GM19324 (cell line): ENCODE data around the gene RSRC1.
"Not testable (repeated sequence)": the region's sequence is repeated elsewhere in the genome, so short reads cannot be mapped to it uniquely, and the experiment has no call there.

Source experiments
- ATAC-seq: cut with Tn5 transposase; IDR thresholded peaks from one replicate; pipeline ENCODE4 v1.9.1; 2021; ENCODE audit warnings: mild to moderate bottlenecking, moderate library complexity; ENCODE audit not compliant: unreplicated experiment, low FRiP score

RSRC1 gene

GRCh38 chr3:158495398-158495902, 385.6 kb downstream of the RSRC1 start:
- not testable (repeated sequence) for ATAC-seq

GRCh38 chr3:158505117-158505516, 395.2 kb downstream of the RSRC1 start:
- ATAC-seq = no peak

- ATAC-seq = no peak
These were observed 396.6 kb downstream of the RSRC1 start for GRCh38 chr3:158506456-158506855.

GRCh38 chr3:158508481-158508880, 398.6 kb downstream of the RSRC1 start:
- no peak for ATAC-seq

- no peak for ATAC-seq
These were observed 400.0 kb downstream of the RSRC1 start for GRCh38 chr3:158509891-158510290.

GRCh38 chr3:158516729-158517128, 406.8 kb downstream of the RSRC1 start:
- not testable (repeated sequence) for ATAC-seq

- ATAC-seq = no peak
These were observed 409.9 kb downstream of the RSRC1 start for GRCh38 chr3:158519776-158520175.

GRCh38 chr3:158520433-158520832, 410.5 kb downstream of the RSRC1 start:
- ATAC-seq = no peak

- ATAC-seq = no peak
These were observed 412.6 kb downstream of the RSRC1 start for GRCh38 chr3:158522221-158523136.

- ATAC-seq = no peak
These were observed 418.3 kb downstream of the RSRC1 start for GRCh38 chr3:158528076-158528674.

- ATAC-seq = no peak
These were observed 421.4 kb downstream of the RSRC1 start for GRCh38 chr3:158531334-158531733.

- no peak for ATAC-seq
These were observed 422.3 kb downstream of the RSRC1 start for GRCh38 chr3:158532099-158532734.

- no peak for ATAC-seq
These were observed 426.0 kb downstream of the RSRC1 start for GRCh38 chr3:158535918-158536317.

- no peak for ATAC-seq
These were observed 429.6 kb downstream of the RSRC1 start for GRCh38 chr3:158539414-158540014.

GRCh38 chr3:158540066-158540465, 430.2 kb downstream of the RSRC1 start:
- ATAC-seq = no peak

- no peak for ATAC-seq
These were observed 438.8 kb downstream of the RSRC1 start for GRCh38 chr3:158548691-158549090.

GRCh38 chr3:158549938-158550337, 440.0 kb downstream of the RSRC1 start:
- not testable (repeated sequence) for ATAC-seq

- no peak for ATAC-seq
These were observed 442.2 kb downstream of the RSRC1 start for GRCh38 chr3:158552124-158552523.

- ATAC-seq = no peak
These were observed 449.6 kb downstream of the RSRC1 start for GRCh38 chr3:158559504-158559903.

- no peak for ATAC-seq
These were observed 451.1 kb downstream of the RSRC1 start for GRCh38 chr3:158560979-158561378.

GRCh38 chr3:158562674-158563073, 452.8 kb downstream of the RSRC1 start:
- ATAC-seq = no peak
